ENCODE data around the gene BCORL1.

- TF ChIP-seq POLR2A (IDR thresholded peaks at IDR 0.05; ENCODE audit: low read length) = no peak
- TF ChIP-seq GATA1 (IDR thresholded peaks at IDR 0.05; ENCODE audit: low read depth, low read length) = no peak
Measured at GRCh38 chrX:130098210-130098552, 115.7 kb downstream of the BCORL1 start.

Measured in erythroblast (primary cell).